22Rv1 (cell line): ENCODE data around the gene SLC35F1.

Experiments
- CTCF ChIP-seq: fragments of 450-650 bp; IDR thresholded peaks from 2 replicates; pipeline ENCODE4 v1.5.1; 2017; ENCODE audit warnings: mild to moderate bottlenecking
- ZFX ChIP-seq: fragments of 450-650 bp; IDR thresholded peaks from 2 replicates; pipeline ENCODE4 v1.6.1; 2017; ENCODE audit warnings: antibody characterized with exemption, borderline replicate concordance

DNA sequence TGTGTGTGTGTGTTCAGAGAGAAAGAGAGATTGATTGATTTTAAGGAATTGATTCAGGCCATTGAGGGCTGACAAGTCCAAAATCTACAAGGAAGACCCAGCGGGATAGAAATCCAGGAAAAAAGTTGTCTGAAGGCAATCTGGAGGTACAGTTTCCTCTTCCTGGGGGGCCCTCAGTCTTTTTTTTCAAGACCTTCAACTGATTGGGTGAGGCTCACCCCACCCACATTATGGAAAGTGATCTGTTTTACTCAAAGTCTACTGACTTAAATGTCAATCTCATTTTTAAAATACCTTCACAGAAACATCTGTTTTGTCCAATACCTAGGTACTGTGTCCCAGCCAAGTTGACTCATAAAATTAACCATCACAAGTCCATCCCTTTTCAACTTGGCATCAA, 398.0 kb downstream of the SLC35F1 start:
- TF ChIP-seq CTCF (no peak), ZFX (no peak)
